SK-N-SH (cell line): ENCODE results near the gene TBRG4. TPM values are rescaled to one million over a fixed set of nuclear protein-coding genes. Genes with fewer than 3 reads are reported as not detected.

Experiments
- CTCF ChIA-PET: fragments of 300-600, 350-600 bp; formaldehyde crosslinking; extraction: SDS; loops from one replicate; lab custom pipeline; 2021; lab: Yijun Ruan, JAX
- POLR2A ChIA-PET: fragments of 350-600 bp; sonication (Branson Sonifier 250); formaldehyde crosslinking; extraction: SDS; loops from one replicate; lab custom pipeline; 2020; ENCODE audit warnings: antibody characterized with exemption, inconsistent platforms; lab: Yijun Ruan, JAX
- DNase-seq: peaks from one replicate; pipeline ENCODE4 v3.0.0; 2012
- H2AFZ ChIP-seq: fragments of 200-600 bp; sonication (generic); 2 replicates; pipeline ENCODE4 v1.8.1; 2016; ENCODE audit warnings: antibody characterized with exemption, mild to moderate bottlenecking, low read depth
- H3F3A ChIP-seq: fragments of 200-600 bp; sonication (generic); replicated peaks from 2 replicates; pipeline ENCODE3; 2016; ENCODE audit warnings: antibody characterized with exemption, mild to moderate bottlenecking; ENCODE audit not compliant: insufficient read depth
- H3K27ac ChIP-seq, 2 experiments: fragments of 200-500 bp in 1 of 2; fragments of 200-600 bp in 1 of 2; sonication (Bioruptor generic) in 1 of 2; sonication (generic), shearing (Covaris generic) in 1 of 2; 2 replicates each; pipeline versions ENCODE4 v1.5.1 to v1.6.1; 2014 to 2016; ENCODE audit warnings: low read depth in 2 of 2, inconsistent platforms in 1 of 2, low read length in 1 of 2, mild to moderate bottlenecking in 1 of 2, mixed read lengths in 1 of 2
- H3K27me3 ChIP-seq: fragments of 200-600 bp; sonication (generic), shearing (Covaris generic); 2 replicates; pipeline ENCODE4 v1.6.1; 2016; ENCODE audit warnings: mixed run types; ENCODE audit not compliant: insufficient read depth
- H3K36me3 ChIP-seq, 2 experiments: fragments of 200-500 bp in 1 of 2; fragments of 200-600 bp in 1 of 2; sonication (Bioruptor generic) in 1 of 2; sonication (generic) in 1 of 2; replicated peaks in 1 of 2; 2 replicates each; pipeline versions ENCODE3 to v1.5.1; 2014 to 2016; ENCODE audit warnings: low read length in 1 of 2, mild to moderate bottlenecking in 1 of 2; ENCODE audit not compliant: insufficient read depth in 2 of 2, control insufficient read depth in 1 of 2
- H3K4me1 ChIP-seq, 2 experiments: fragments of 200-500 bp in 1 of 2; fragments of 200-600 bp in 1 of 2; sonication (Bioruptor generic) in 1 of 2; sonication (generic), shearing (Covaris generic) in 1 of 2; 2 replicates each; pipeline versions ENCODE4 v1.5.1 to v1.6.1; 2014 to 2016; ENCODE audit warnings: low read depth in 1 of 2, low read length in 1 of 2, mixed run types in 1 of 2; ENCODE audit not compliant: insufficient read depth in 2 of 2, control insufficient read depth in 1 of 2
- H3K4me2 ChIP-seq: fragments of 200-600 bp; sonication (generic), shearing (Covaris generic); 2 replicates; pipeline ENCODE4 v1.6.1; 2017; ENCODE audit warnings: mixed run types
- H3K4me3 ChIP-seq, 2 experiments: fragments of 200-500 bp in 1 of 2; fragments of 200-600 bp in 1 of 2; sonication (Bioruptor generic) in 1 of 2; sonication (generic), shearing (Covaris generic) in 1 of 2; 2 replicates each; pipeline versions ENCODE4 v1.5.1 to v1.8.1; 2014 to 2016; ENCODE audit warnings: low read depth in 2 of 2, inconsistent platforms in 1 of 2, low read length in 1 of 2, mild to moderate bottlenecking in 1 of 2, mixed read lengths in 1 of 2, moderate library complexity in 1 of 2
- H3K79me2 ChIP-seq: fragments of 200-600 bp; sonication (generic); 2 replicates; pipeline ENCODE4 v1.8.1; 2017; ENCODE audit warnings: mild to moderate bottlenecking; ENCODE audit not compliant: insufficient read depth
- H3K9ac ChIP-seq: fragments of 200-600 bp; sonication (generic); 2 replicates; pipeline ENCODE4 v1.6.1; 2017; ENCODE audit warnings: mixed run types
- H3K9me2 ChIP-seq: fragments of 200-600 bp; sonication (generic); 2 replicates; pipeline ENCODE4 v1.6.1; 2017; ENCODE audit warnings: mixed run types
- H3K9me3 ChIP-seq: fragments of 200-600 bp; sonication (generic); 2 replicates; pipeline ENCODE4 v1.6.1; 2017; ENCODE audit warnings: mixed run types, mild to moderate bottlenecking, moderate library complexity
- H4K20me1 ChIP-seq: fragments of 200-600 bp; sonication (generic); 2 replicates; pipeline ENCODE4 v1.6.1; 2017; ENCODE audit warnings: mild to moderate bottlenecking, mixed run types; ENCODE audit not compliant: insufficient read depth
- CHD2 ChIP-seq: fragments of 150-350 bp; IDR thresholded peaks from 2 replicates; pipeline ENCODE4 v1.6.1; 2018; ENCODE audit warnings: low read length; ENCODE audit not compliant: partially characterized antibody
- CTCF ChIP-seq: fragments of 200-600 bp; sonication (generic); IDR thresholded peaks from 2 replicates; pipeline ENCODE4 v1.6.1; 2017; ENCODE audit warnings: antibody characterized with exemption, mild to moderate bottlenecking, moderate library complexity
- EP300 ChIP-seq, 2 experiments: IDR thresholded peaks; 2 replicates each; pipeline versions ENCODE4 v1.4.0 to v1.6.1; 2012; ENCODE audit warnings: borderline replicate concordance in 1 of 2, low read depth in 1 of 2, low read length in 1 of 2
- FOSL2 ChIP-seq: IDR thresholded peaks from 2 replicates; pipeline ENCODE4 v1.4.0; 2012; ENCODE audit warnings: low read depth, mild to moderate bottlenecking, moderate library complexity, borderline replicate concordance
- FOXM1 ChIP-seq: IDR thresholded peaks from 2 replicates; pipeline ENCODE4 v1.4.0; 2012; ENCODE audit warnings: low read depth, mild to moderate bottlenecking
- GABPA ChIP-seq: IDR thresholded peaks from 2 replicates; pipeline ENCODE4 v1.4.0; 2012; ENCODE audit warnings: low read depth, mild to moderate bottlenecking
- GATA2 ChIP-seq: sonication (generic); formaldehyde crosslinking; IDR thresholded peaks from 2 replicates; pipeline ENCODE4 v1.5.0; 2020; ENCODE audit warnings: mild to moderate bottlenecking, missing genetic modification reagents
- IRF3 ChIP-seq: fragments of 150-350 bp; IDR thresholded peaks from 2 replicates; pipeline ENCODE4 v1.6.1; 2016; ENCODE audit warnings: mild to moderate bottlenecking, low read depth, low read length
- MAX ChIP-seq: IDR thresholded peaks from 2 replicates; pipeline ENCODE4 v1.4.0; 2012; ENCODE audit warnings: low read depth
- MXI1 ChIP-seq: IDR thresholded peaks from 2 replicates; pipeline ENCODE4 v1.6.1; 2012; ENCODE audit warnings: mild to moderate bottlenecking, low read depth, low read length, improper control_type of control experiment
- NFIC ChIP-seq: IDR thresholded peaks from 2 replicates; pipeline ENCODE4 v1.4.0; 2012; ENCODE audit warnings: borderline replicate concordance
- NRF1 ChIP-seq: IDR thresholded peaks from 2 replicates; pipeline ENCODE4 v1.6.1; 2012; ENCODE audit warnings: low read depth, mild to moderate bottlenecking, low read length
- PBX3 ChIP-seq: IDR thresholded peaks from 2 replicates; pipeline ENCODE4; 2012
- POLR2AphosphoS5 ChIP-seq: IDR thresholded peaks from 2 replicates; pipeline ENCODE4 v1.6.1; 2012; ENCODE audit warnings: low read depth, low read length
- RAD21 ChIP-seq: IDR thresholded peaks from 2 replicates; pipeline ENCODE4 v1.6.1; 2012; ENCODE audit warnings: mild to moderate bottlenecking, low read length
- RCOR1 ChIP-seq: fragments of 150-350 bp; IDR thresholded peaks from 2 replicates; pipeline ENCODE4 v1.6.1; 2017; ENCODE audit warnings: antibody characterized with exemption, low read length
- RFX5 ChIP-seq: IDR thresholded peaks from 2 replicates; pipeline ENCODE4 v1.6.1; 2012; ENCODE audit warnings: mild to moderate bottlenecking, improper control_type of control experiment, low read length
- SIN3A ChIP-seq: IDR thresholded peaks from 2 replicates; pipeline ENCODE4 v1.6.1; 2012; ENCODE audit warnings: low read depth, mild to moderate bottlenecking, low read length, moderate library complexity, borderline replicate concordance
- SMC3 ChIP-seq: IDR thresholded peaks from 2 replicates; pipeline ENCODE4 v1.6.1; 2012; ENCODE audit warnings: low read depth, low read length, improper control_type of control experiment
- TAF1 ChIP-seq: IDR thresholded peaks from 2 replicates; pipeline ENCODE4 v1.6.1; 2012; ENCODE audit warnings: low read depth, mild to moderate bottlenecking, low read length, moderate library complexity, borderline replicate concordance
- TEAD4 ChIP-seq: IDR thresholded peaks from 2 replicates; pipeline ENCODE4 v1.4.0; 2012; ENCODE audit warnings: mild to moderate bottlenecking, borderline replicate concordance; ENCODE audit not compliant: insufficient read depth
- USF1 ChIP-seq: IDR thresholded peaks from 2 replicates; pipeline ENCODE4 v1.4.0; 2012; ENCODE audit warnings: low read depth, borderline replicate concordance
- ZBTB33 ChIP-seq: IDR thresholded peaks from 2 replicates; pipeline ENCODE4 v1.4.0; 2012; ENCODE audit warnings: low read depth, borderline replicate concordance
- WGBS: methylation state at CpG from one replicate; pipeline ENCODE4 v1.1.6; 2017; ENCODE audit warnings: low lambda C conversion rate; 5-methylcytosine and 5-hydroxymethylcytosine counted together
- polyA plus RNA-seq, 3 experiments: library from polyadenylated mRNA; depleted of rRNA; stranded (reverse); fragments of >200 nt; gene quantifications; 2 replicates each; pipeline ENCODE4 v1.2.3, GENCODE V29; 2012

TBRG4 gene
- polyA plus RNA-seq, 1 of the 3 experiments (the other 2 are of a cell fraction): 76.2 TPM

- Histone ChIP-seq H3K79me2 (no peaks in the 10 kb centered on the region), H3K27me3 (peaks cover 9% of the 10 kb centered on the region; the same call in 1 of the 2 replicates), H3K9me3 (no peaks in the 10 kb centered on the region)
- CTCF ChIA-PET: interaction anchor here (0.6 to 6.6 kb wide), 104 partner anchors 8 to 936 kb away, joined by 3 to 149 read pairs (median 5); partner anchors contain the start of genes CCM2, H2AZ2, MYO1G and NACAD
- peak; percentile 99 for TF ChIP-seq CTCF
- peak; percentile 94 for TF ChIP-seq SMC3
- TF ChIP-seq RAD21: peak; percentile 100
- TF ChIP-seq NRF1: no peak; the same call in 1 of the 2 replicates
- TF ChIP-seq POLR2AphosphoS5: no peak
- no peak for TF ChIP-seq TEAD4
- TF ChIP-seq GATA2 (CRISPR knock-in tag): no peak
- TF ChIP-seq MXI1: no peak
- TF ChIP-seq CHD2: peak; percentile 29
- no peak for TF ChIP-seq FOXM1
- TF ChIP-seq TAF1: no peak
- TF ChIP-seq RFX5: no peak
- TF ChIP-seq PBX3: no peak
- no peak for TF ChIP-seq FOSL2
- TF ChIP-seq NFIC: no peak
- no peak for TF ChIP-seq ZBTB33
- peak; percentile 34; the same call in 1 of the 2 replicates for TF ChIP-seq USF1
- TF ChIP-seq MAX: no peak
- no peak for TF ChIP-seq GABPA
- 0 out of 2 replicates have a peak, but pooled peaks have one; percentile 2 for TF ChIP-seq IRF3
- TF ChIP-seq EP300 (IDR thresholded peaks at IDR 0.05; ENCODE audit: borderline replicate concordance in 1 of 2, low read depth in 1 of 2, low read length in 1 of 2): no peak
- TF ChIP-seq RCOR1: peak; percentile 33; the same call in 1 of the 2 replicates
- no peak for TF ChIP-seq SIN3A
- TF ChIP-seq, all 33 proteins: peak for 7
- Histone ChIP-seq H4K20me1 (no peaks in the 10 kb centered on the region), H2AFZ (0 out of 2 replicates have a peak overlapping the region, but pooled peaks have one; percentile 18), H3F3A (no peaks in the 10 kb centered on the region), H3K4me3 (no peak overlapping the region; a peak in 1 of 4 replicates), H3K27ac (no peak overlapping the region), H3K36me3 (no peaks in the 10 kb centered on the region), H3K4me2 (no peak overlapping the region), H3K9me2 (no peaks in the 10 kb centered on the region), H3K9ac (no peak overlapping the region), H3K4me1 (no peaks in the 10 kb centered on the region)
- DNase-seq: peak; percentile 86
- 36% methylated on average over 9 of the region's 9 CpGs for WGBS
- POLR2A ChIA-PET: interaction anchor here (0.7 to 2.1 kb wide), 6 partner anchors 24 to 331 kb away, joined by 3 to 8 read pairs (median 4); partner anchors contain the start of genes H2AZ2 and TBRG4
These were observed 24.9 kb upstream of the TBRG4 start for GRCh38 chr7:45136106-45137060.
